SK-N-SH treated with all-trans-retinoic acid at 6 μM for 48 hours (cell line): Measurements from ENCODE around the gene RAB40A.

Experiments used
- ARNTL ChIP-seq: fragments of 450-650 bp; formaldehyde crosslinking; IDR thresholded peaks from 2 replicates; pipeline ENCODE4 v1.5.0; 2020; ENCODE audit warnings: low read depth, mild to moderate bottlenecking, moderate library complexity, borderline replicate concordance
- ISL1 ChIP-seq: fragments of 250-450 bp; sonication (Bioruptor Pico); IDR thresholded peaks from 2 replicates; pipeline ENCODE4 v2.1.2; 2022; ENCODE audit warnings: mild to moderate bottlenecking, moderate library complexity
- ZC3H10 ChIP-seq: fragments of 250-450 bp; sonication (Bioruptor Pico); IDR thresholded peaks from 2 replicates; pipeline ENCODE4 v1.5.1; 2021; ENCODE audit warnings: mild to moderate bottlenecking, moderate library complexity
- ZNF8 ChIP-seq: fragments of 450-650 bp; formaldehyde crosslinking; IDR thresholded peaks from 2 replicates; pipeline ENCODE4 v1.5.0; 2020; ENCODE audit warnings: mild to moderate bottlenecking, moderate library complexity
- TF ChIP-seq, protein P1 (sequence below): fragments of 250-450 bp; sonication (Bioruptor Pico); IDR thresholded peaks from 2 replicates; pipeline ENCODE4 v1.8.0; 2020; ENCODE audit warnings: mild to moderate bottlenecking, moderate library complexity, borderline replicate concordance

DNA sequence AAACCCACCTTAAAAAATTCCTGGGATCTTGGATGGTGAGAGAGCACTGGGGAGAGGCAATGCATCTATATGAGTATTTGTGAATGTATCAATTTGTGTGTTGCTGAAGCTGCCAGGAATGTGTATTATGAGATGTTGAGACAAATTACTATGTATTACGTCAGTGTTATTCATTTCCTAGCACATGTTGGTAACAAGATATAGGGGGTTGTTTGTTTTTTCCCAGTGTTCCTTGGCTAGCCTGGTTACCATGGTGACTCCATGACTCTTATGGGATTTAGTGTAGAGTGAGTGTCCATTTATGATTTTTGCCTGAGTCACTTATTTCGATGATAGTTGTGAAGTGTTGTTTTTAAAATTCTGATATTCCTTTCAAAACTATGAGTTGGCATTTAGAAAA, 65.6 kb downstream of the RAB40A start:
- TF ChIP-seq ISL1 (no peak), ZNF8 (CRISPR knock-in tag) (no peak), ARNTL (CRISPR knock-in tag) (no peak), ZC3H10 (no peak)
- TF ChIP-seq, protein P1, sequence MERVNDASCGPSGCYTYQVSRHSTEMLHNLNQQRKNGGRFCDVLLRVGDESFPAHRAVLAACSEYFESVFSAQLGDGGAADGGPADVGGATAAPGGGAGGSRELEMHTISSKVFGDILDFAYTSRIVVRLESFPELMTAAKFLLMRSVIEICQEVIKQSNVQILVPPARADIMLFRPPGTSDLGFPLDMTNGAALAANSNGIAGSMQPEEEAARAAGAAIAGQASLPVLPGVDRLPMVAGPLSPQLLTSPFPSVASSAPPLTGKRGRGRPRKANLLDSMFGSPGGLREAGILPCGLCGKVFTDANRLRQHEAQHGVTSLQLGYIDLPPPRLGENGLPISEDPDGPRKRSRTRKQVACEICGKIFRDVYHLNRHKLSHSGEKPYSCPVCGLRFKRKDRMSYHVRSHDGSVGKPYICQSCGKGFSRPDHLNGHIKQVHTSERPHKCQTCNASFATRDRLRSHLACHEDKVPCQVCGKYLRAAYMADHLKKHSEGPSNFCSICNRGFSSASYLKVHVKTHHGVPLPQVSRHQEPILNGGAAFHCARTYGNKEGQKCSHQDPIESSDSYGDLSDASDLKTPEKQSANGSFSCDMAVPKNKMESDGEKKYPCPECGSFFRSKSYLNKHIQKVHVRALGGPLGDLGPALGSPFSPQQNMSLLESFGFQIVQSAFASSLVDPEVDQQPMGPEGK (CRISPR knock-in tag): no peak
